ENCODE data around the gene ABL1.

The ABL1 gene

GRCh38 chr9:130825809-130826208 lies 9.2 kb upstream of the ABL1 start:
- Histone ChIP-seq H3K27ac (ENCODE audit: low read depth, low read length, poor library complexity, severe bottlenecking) (no peak overlapping the region), H3K79me2 (ENCODE audit: insufficient read depth, low read length) (no peaks in the 10 kb centered on the region), H3K4me3 (ENCODE audit: low read depth, low read length, poor library complexity, severe bottlenecking) (no peak overlapping the region)

DNA sequence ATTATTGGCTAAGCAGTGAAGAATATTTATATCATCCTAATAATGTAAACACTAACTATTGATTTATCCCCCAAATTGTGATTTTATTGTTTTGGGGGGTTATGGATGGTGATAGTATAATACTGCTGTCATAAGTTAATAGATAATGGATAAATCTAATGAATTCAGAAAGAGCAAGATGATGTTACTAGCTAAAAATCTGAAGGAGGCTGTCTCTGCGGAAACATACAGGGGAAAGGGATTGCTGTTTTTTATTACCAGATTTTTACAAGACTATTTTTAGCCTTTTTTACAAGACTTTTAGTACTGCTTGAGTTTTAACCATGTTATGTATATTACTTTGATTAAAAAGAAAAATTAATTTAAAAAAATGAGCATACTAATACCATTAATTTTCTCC lies 5.3 kb upstream of the ABL1 start:
- Histone ChIP-seq H3K4me2 (ENCODE audit: low read length) (no peak overlapping the region), H3K27ac (ENCODE audit: low read depth, low read length, poor library complexity, severe bottlenecking) (no peak overlapping the region), H3F3A (ENCODE audit: insufficient read depth, low read length) (no peaks in the 10 kb centered on the region), H3K27me3 (ENCODE audit: insufficient read depth, low read length) (no peaks in the 10 kb centered on the region; the same call in 1 of the 2 replicates), H3K9me2 (ENCODE audit: low read depth, low read length) (no peaks in the 10 kb centered on the region), H3K4me3 (ENCODE audit: low read depth, low read length, poor library complexity, severe bottlenecking) (no peak overlapping the region), H3K79me2 (ENCODE audit: insufficient read depth, low read length) (no peaks in the 10 kb centered on the region), H3K4me1 (ENCODE audit: insufficient read depth, low read length, severe bottlenecking) (no peaks in the 10 kb centered on the region), H3K9ac (ENCODE audit: low read length) (no peak overlapping the region), H2AFZ (ENCODE audit: low read length) (no peak overlapping the region), H3K36me3 (ENCODE audit: insufficient read depth, low read length) (no peaks in the 10 kb centered on the region), H3K9me3 (ENCODE audit: low read length) (peaks cover 8% of the 10 kb centered on the region), H4K20me1 (ENCODE audit: insufficient read depth, low read length) (no peaks in the 10 kb centered on the region)
- TF ChIP-seq CTCF (IDR thresholded peaks at IDR 0.05; ENCODE audit: low read length), result no peak
- no peak for TF ChIP-seq EZH2 (IDR thresholded peaks at IDR 0.05; ENCODE audit: borderline replicate concordance, low read length)

More at GRCh38 chr9:130825809-130826208, 9.2 kb upstream of the ABL1 start:
- Histone ChIP-seq H3K36me3 (ENCODE audit: insufficient read depth, low read length) (no peaks in the 10 kb centered on the region), H3K4me1 (ENCODE audit: insufficient read depth, low read length, severe bottlenecking) (no peaks in the 10 kb centered on the region), H3K9me3 (ENCODE audit: low read length) (peaks cover 8% of the 10 kb centered on the region), H3K27me3 (ENCODE audit: insufficient read depth, low read length) (no peaks in the 10 kb centered on the region), H3F3A (ENCODE audit: insufficient read depth, low read length) (no peaks in the 10 kb centered on the region), H3K9ac (ENCODE audit: low read length) (no peak overlapping the region), H2AFZ (ENCODE audit: low read length) (no peak overlapping the region), H3K4me2 (ENCODE audit: low read length) (no peak overlapping the region), H4K20me1 (ENCODE audit: insufficient read depth, low read length) (no peaks in the 10 kb centered on the region), H3K9me2 (ENCODE audit: low read depth, low read length) (no peaks in the 10 kb centered on the region)
- TF ChIP-seq EZH2 (IDR thresholded peaks at IDR 0.05; ENCODE audit: borderline replicate concordance, low read length) (no peak), CTCF (IDR thresholded peaks at IDR 0.05; ENCODE audit: low read length) (no peak)

DNA sequence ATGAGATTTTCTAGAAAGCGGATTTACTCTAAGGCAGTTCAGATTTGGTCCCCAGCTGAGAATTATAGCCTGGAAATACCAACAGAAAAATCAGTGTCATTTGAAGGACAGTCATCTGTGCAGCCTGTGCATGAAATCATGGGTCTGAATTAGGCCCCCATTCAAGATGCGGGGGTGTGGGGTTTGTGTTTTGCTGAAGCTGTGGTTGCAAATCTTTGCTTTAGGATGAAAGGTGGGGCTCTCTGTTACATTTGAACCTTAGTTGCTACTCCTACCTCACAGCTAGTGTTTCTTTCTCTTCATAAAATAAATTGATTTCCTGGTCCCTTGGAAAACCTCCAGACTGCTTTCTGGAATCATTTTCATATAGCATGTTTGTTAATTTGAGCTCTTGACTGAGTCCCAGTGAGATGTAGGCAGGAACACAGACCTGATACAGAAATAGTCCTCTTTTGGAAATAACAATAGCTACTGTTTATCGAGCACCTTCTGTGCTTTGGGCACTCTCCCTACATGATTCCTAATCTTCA lies 4.8 kb upstream of the ABL1 start:
- Histone ChIP-seq H2AFZ (ENCODE audit: low read length) (no peak overlapping the region), H3K9me2 (ENCODE audit: low read depth, low read length) (no peaks in the 10 kb centered on the region), H3K27me3 (ENCODE audit: insufficient read depth, low read length) (no peaks in the 10 kb centered on the region; the same call in 1 of the 2 replicates), H3K9ac (ENCODE audit: low read length) (no peak overlapping the region), H3K4me3 (ENCODE audit: low read depth, low read length, poor library complexity, severe bottlenecking) (no peak overlapping the region), H3K9me3 (ENCODE audit: low read length) (peaks cover 8% of the 10 kb centered on the region), H3K4me1 (ENCODE audit: insufficient read depth, low read length, severe bottlenecking) (no peaks in the 10 kb centered on the region), H3K79me2 (ENCODE audit: insufficient read depth, low read length) (no peaks in the 10 kb centered on the region), H4K20me1 (ENCODE audit: insufficient read depth, low read length) (no peaks in the 10 kb centered on the region), H3F3A (ENCODE audit: insufficient read depth, low read length) (no peaks in the 10 kb centered on the region), H3K4me2 (ENCODE audit: low read length) (no peak overlapping the region), H3K27ac (ENCODE audit: low read depth, low read length, poor library complexity, severe bottlenecking) (no peak overlapping the region), H3K36me3 (ENCODE audit: insufficient read depth, low read length) (no peaks in the 10 kb centered on the region)
- TF ChIP-seq CTCF (IDR thresholded peaks at IDR 0.05; ENCODE audit: low read length), result no peak
- TF ChIP-seq EZH2 (IDR thresholded peaks at IDR 0.05; ENCODE audit: borderline replicate concordance, low read length), result no peak

All from OCI-LY1 (cell line).